Measurements from ENCODE around the gene PRKCQ.

Gene PRKCQ

DNA sequence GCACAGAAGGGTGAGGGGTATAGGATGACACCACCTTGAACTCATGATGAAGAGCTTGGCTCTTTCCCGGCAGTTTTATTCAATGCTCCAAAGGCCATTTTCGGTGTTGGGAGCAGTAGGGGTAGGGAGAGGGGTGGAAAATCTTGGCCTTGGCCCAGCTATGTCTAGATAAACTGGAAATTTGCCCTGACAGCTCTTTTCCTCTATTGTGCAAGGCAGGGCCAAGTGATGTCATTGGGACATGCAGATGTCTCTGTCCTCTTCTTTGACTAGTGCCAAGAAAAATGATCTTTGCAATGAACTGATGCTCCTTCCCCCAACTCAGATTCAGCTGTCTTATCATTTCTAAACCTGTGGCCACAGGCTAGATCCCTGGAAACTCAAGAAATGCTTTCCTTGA is 27.7 kb upstream of the PRKCQ start:
- Histone ChIP-seq H3K4me3 (ENCODE audit: low read length) (no peak overlapping the region), H3K27me3 (ENCODE audit: control insufficient read depth, insufficient read depth, low read length) (peaks cover 23% of the 10 kb centered on the region), H3K36me3 (ENCODE audit: insufficient read depth, low read length) (no peaks in the 10 kb centered on the region), H3K9ac (ENCODE audit: low read depth, low read length) (no peak overlapping the region), H3K4me2 (ENCODE audit: low read length) (no peak overlapping the region), H3K4me1 (ENCODE audit: control insufficient read depth, insufficient read depth, low read length) (no peaks in the 10 kb centered on the region), H3K9me3 (replicated peaks; ENCODE audit: low read length) (no peaks in the 10 kb centered on the region)

DNA sequence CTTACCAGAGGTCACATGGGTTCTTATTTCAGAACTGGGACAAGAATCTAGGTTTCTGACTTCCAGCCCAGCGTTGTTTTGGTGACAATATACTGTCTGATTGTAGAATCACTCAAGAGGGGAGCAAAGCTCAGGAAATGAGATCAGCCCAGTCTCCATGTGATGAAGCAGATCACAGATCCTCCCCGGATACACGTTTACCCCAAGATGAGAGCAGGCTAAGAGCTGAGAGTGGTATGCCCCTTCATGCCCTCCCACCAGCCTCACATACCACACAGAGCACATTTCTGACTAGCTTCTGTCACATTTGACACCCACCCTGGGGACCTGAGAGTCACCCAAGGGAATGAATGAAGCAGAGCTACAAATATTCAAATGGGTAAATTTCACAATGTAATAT is 27.1 kb upstream of the PRKCQ start:
- Histone ChIP-seq H3K4me2 (ENCODE audit: low read length) (no peak overlapping the region), H3K36me3 (ENCODE audit: insufficient read depth, low read length) (no peaks in the 10 kb centered on the region), H3K27me3 (ENCODE audit: control insufficient read depth, insufficient read depth, low read length) (peaks cover 28% of the 10 kb centered on the region), H3K9ac (ENCODE audit: low read depth, low read length) (no peak overlapping the region), H3K9me3 (replicated peaks; ENCODE audit: low read length) (no peaks in the 10 kb centered on the region), H3K4me1 (ENCODE audit: control insufficient read depth, insufficient read depth, low read length) (no peaks in the 10 kb centered on the region), H3K4me3 (ENCODE audit: low read length) (no peak overlapping the region)

DNA sequence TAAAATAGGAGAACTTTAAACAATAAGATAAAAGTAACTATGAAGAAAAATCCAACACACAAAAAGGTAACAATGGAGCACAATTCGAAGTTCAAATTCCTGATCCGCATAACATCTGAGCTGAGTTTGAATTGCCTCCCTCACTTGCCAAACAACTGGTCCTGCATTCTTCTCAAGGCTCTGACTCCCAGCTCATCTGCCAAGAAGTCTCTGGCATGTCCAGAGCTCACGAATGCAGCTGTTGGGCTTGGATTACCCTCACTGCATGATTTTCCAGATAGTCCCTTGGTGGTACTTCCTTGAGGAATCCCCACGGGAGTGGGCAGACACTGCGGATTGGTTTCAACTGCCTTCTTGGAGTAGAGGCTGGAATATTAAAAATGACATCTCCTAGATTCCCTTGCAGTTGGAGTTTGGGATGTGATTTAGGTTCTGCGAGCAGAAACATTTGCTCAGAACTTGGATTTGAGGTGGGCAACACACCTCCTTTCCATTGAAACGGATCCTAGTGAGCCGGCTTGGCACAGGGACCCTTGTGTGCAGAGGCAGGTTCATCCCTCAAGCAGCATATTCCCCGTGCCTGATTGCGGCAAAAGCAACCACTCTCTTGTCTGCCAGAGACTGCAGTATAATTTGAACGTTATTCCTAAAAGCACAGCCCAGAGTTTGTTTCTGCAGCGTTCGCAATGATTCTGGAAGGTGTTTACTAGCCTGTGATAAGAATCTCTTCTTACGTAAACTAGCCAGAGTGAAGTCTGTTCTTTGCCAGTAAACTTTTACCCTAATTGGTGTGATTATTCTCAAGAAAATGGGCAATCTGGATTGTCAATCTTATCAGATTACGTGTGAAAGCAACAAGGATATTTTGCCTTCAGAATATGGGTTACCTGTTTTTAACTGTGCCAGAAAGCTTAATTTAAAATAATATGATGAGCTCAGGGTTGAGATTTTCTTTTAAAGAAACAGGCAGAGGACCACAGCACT is 23.4 kb upstream of the PRKCQ start:
- Histone ChIP-seq H3K36me3 (ENCODE audit: insufficient read depth, low read length) (no peaks in the 10 kb centered on the region), H3K4me3 (ENCODE audit: low read length) (no peak overlapping the region), H3K27me3 (ENCODE audit: control insufficient read depth, insufficient read depth, low read length) (peaks cover 34% of the 10 kb centered on the region), H3K9me3 (replicated peaks; ENCODE audit: low read length) (no peaks in the 10 kb centered on the region), H3K4me2 (ENCODE audit: low read length) (no peak overlapping the region), H3K9ac (ENCODE audit: low read depth, low read length) (no peak overlapping the region), H3K4me1 (ENCODE audit: control insufficient read depth, insufficient read depth, low read length) (no peaks in the 10 kb centered on the region)

DNA sequence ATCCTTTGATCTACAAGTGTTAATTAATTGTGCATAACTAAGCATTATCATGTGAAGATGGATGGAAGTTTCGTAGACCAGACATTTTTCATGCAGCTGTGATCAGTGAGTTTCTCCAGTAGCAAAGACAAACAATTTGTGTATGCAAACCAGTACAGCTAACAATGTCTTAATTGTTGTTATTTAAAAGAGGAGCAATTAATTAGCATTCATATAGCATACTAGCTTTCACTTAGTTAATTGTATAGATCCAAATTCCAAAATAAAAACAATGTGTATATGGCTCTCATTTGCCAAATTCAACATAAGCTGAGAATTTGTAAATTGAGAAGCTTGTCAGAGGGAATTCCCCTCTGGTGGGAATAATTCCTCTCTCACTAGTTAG is 22.6 kb upstream of the PRKCQ start:
- H3K4me3 ChIP-seq (ENCODE audit: low read length): no peak overlapping the region
- H3K4me1 ChIP-seq (ENCODE audit: control insufficient read depth, insufficient read depth, low read length): no peaks in the 10 kb centered on the region
- H3K4me2 ChIP-seq (ENCODE audit: low read length): no peak overlapping the region
- peaks cover 34% of the 10 kb centered on the region for H3K27me3 ChIP-seq (ENCODE audit: control insufficient read depth, insufficient read depth, low read length)
- H3K36me3 ChIP-seq (ENCODE audit: insufficient read depth, low read length): no peaks in the 10 kb centered on the region
- no peaks in the 10 kb centered on the region for H3K9me3 ChIP-seq (replicated peaks; ENCODE audit: low read length)
- no peak overlapping the region for H3K9ac ChIP-seq (ENCODE audit: low read depth, low read length)

DNA sequence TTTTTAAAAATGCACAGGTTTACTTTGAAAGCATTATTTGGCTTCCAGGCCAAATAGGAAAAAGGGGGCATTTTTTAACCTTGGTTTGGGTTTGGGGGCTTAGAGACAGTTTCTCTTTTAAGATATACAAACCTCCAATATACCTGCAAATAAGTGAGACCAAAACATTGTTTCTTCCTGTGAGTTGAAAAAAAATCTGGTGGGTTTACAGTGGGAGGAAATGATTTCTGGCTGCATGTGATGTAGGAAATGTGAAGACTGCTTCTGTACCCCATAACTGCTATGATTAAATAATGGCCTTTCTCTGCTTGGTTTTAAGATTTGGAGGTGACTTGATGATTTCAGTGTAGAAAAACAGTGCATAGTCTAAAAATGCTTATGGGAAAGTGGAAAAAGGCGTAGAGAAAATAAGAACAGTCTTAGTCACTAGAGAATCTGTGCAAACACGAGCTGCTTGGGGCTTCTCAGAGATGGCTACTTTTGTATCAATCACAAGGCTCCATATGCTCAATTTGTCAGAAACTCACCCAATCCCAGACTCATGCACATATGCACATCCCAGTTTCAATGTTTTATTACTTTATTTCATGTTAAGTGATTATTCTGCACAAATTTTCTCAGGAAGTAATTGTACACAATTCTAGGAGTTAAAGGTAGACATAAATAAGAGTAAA is 22.1 kb upstream of the PRKCQ start:
- Histone ChIP-seq H3K4me1 (ENCODE audit: control insufficient read depth, insufficient read depth, low read length) (no peaks in the 10 kb centered on the region), H3K27me3 (ENCODE audit: control insufficient read depth, insufficient read depth, low read length) (peaks cover 34% of the 10 kb centered on the region), H3K4me2 (ENCODE audit: low read length) (no peak overlapping the region), H3K36me3 (ENCODE audit: insufficient read depth, low read length) (no peaks in the 10 kb centered on the region), H3K9ac (ENCODE audit: low read depth, low read length) (no peak overlapping the region), H3K4me3 (ENCODE audit: low read length) (no peak overlapping the region), H3K9me3 (replicated peaks; ENCODE audit: low read length) (no peaks in the 10 kb centered on the region)

DNA sequence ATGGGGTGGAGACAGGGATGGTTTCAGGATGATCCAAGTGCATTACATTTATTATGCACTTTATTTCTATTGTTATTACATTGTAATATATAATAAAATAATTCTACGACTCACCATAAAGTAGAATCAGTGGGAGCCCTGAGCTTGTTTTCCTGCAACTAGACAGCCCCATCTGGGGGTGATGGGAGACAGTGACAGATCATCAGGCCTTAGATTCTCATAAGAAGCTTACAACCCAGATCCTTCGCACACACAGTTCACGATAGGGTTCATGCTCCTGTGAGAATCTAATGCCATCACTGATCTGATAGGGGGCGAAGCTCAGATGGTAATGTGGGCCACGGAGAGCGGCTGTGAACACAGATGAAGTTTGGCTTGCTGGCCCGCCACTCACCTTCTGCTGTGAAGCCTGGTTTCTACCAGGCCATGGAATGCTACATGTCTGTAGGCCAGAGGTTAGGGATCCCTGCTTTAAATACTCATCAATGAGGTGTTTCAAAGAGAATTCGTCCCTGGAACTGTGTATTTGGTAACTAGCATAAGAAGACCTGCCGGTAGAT is 21.2 kb upstream of the PRKCQ start:
- Histone ChIP-seq H3K9ac (ENCODE audit: low read depth, low read length) (no peak overlapping the region), H3K4me3 (ENCODE audit: low read length) (no peak overlapping the region), H3K9me3 (replicated peaks; ENCODE audit: low read length) (no peaks in the 10 kb centered on the region)

DNA sequence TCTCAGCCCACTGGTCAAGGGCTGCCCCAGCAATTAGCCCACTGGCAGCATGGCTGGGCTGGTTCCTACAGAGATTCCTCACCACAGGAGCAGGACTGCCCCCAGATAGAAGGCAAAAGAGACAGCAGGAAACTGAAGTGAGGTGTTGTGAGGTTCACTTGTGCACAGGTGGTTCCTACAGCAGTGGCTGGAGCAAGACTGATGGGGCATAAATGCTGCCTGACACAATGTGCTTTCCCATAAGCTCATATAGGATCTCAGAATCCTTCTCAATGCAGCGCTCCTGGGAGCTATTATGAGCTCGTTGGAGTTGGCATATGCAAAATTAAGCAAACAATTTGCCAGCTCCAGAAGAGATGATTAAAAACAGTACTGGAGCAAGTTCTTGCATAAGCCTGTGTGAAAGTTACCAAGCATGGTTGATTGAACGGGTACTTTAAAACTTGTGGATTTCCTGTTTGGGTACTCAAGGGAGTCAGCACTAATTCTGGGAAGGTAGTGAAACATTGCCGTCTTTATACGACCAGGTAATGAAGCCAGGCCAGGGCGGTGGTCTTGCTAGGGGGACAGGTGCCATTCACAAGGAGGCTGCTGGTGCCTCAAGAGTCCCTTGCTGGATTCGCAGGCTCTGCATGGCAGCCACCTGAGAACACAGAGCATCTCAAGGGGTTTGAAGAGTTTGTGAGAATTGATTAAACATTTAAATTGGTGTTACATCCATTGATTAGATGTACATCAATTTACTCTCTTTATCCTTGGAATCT is 20.3 kb upstream of the PRKCQ start:
- Histone ChIP-seq H3K9ac (ENCODE audit: low read depth, low read length) (no peak overlapping the region), H3K4me1 (ENCODE audit: control insufficient read depth, insufficient read depth, low read length) (no peaks in the 10 kb centered on the region), H3K36me3 (ENCODE audit: insufficient read depth, low read length) (no peaks in the 10 kb centered on the region), H3K4me3 (ENCODE audit: low read length) (no peak overlapping the region), H3K27me3 (ENCODE audit: control insufficient read depth, insufficient read depth, low read length) (peaks cover 35% of the 10 kb centered on the region), H3K4me2 (ENCODE audit: low read length) (no peak overlapping the region), H3K9me3 (replicated peaks; ENCODE audit: low read length) (no peaks in the 10 kb centered on the region)

More for the DNA sequence above, 21.2 kb upstream of the PRKCQ start:
- H3K27me3 ChIP-seq (ENCODE audit: control insufficient read depth, insufficient read depth, low read length): peaks cover 34% of the 10 kb centered on the region
- no peaks in the 10 kb centered on the region for H3K4me1 ChIP-seq (ENCODE audit: control insufficient read depth, insufficient read depth, low read length)
- no peaks in the 10 kb centered on the region for H3K36me3 ChIP-seq (ENCODE audit: insufficient read depth, low read length)
- no peak overlapping the region for H3K4me2 ChIP-seq (ENCODE audit: low read length)

DNA sequence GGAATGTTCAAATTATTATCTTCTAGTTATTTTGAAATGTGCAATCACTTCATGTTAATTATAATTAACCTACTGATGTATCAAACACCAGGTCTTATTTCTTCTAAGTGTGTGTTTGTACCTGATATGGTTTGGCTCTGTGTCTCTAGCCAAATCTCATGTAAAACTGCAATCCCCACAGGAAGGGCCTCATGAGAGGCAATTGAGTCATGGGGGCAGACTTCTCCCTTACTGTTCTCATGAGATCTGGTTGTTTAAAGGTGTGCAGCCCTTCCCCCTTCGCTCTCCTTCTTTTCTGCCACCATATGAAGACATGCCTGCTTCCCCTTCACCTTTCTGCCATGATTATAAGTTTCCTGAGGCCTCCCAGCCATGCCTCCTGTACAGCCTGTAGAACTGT is 18.6 kb upstream of the PRKCQ start:
- no peaks in the 10 kb centered on the region for H3K4me1 ChIP-seq (ENCODE audit: control insufficient read depth, insufficient read depth, low read length)
- no peaks in the 10 kb centered on the region for H3K36me3 ChIP-seq (ENCODE audit: insufficient read depth, low read length)
- H3K27me3 ChIP-seq (ENCODE audit: control insufficient read depth, insufficient read depth, low read length): peaks cover 25% of the 10 kb centered on the region
- no peak overlapping the region for H3K4me3 ChIP-seq (ENCODE audit: low read length)
- no peak overlapping the region for H3K9ac ChIP-seq (ENCODE audit: low read depth, low read length)
- H3K4me2 ChIP-seq (ENCODE audit: low read length): no peak overlapping the region
- H3K9me3 ChIP-seq (replicated peaks; ENCODE audit: low read length): no peaks in the 10 kb centered on the region

DNA sequence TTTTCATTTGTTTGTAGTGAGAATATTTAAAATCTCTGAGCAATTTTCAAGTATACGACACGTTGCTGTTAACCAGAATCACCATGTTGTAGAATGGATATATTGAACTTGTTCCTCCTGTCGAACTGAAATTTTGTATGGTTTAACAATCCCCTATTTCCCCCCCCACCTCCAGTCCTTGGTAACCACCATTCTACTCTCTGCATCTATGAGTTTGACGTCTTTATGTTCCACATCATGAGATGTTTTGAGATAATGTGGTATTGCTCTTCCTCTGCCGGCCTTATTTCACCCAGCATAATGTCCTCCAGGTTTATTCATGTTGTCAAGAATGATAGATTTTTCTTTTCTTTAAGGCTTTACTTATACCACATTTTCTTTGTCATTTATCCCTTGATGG is 17.4 kb upstream of the PRKCQ start:
- H3K9ac ChIP-seq (ENCODE audit: low read depth, low read length): no peak overlapping the region
- no peaks in the 10 kb centered on the region for H3K36me3 ChIP-seq (ENCODE audit: insufficient read depth, low read length)
- no peaks in the 10 kb centered on the region for H3K4me1 ChIP-seq (ENCODE audit: control insufficient read depth, insufficient read depth, low read length)
- H3K9me3 ChIP-seq (replicated peaks; ENCODE audit: low read length): no peaks in the 10 kb centered on the region
- H3K27me3 ChIP-seq (ENCODE audit: control insufficient read depth, insufficient read depth, low read length): peaks cover 16% of the 10 kb centered on the region
- no peak overlapping the region for H3K4me2 ChIP-seq (ENCODE audit: low read length)
- H3K4me3 ChIP-seq (ENCODE audit: low read length): no peak overlapping the region

DNA sequence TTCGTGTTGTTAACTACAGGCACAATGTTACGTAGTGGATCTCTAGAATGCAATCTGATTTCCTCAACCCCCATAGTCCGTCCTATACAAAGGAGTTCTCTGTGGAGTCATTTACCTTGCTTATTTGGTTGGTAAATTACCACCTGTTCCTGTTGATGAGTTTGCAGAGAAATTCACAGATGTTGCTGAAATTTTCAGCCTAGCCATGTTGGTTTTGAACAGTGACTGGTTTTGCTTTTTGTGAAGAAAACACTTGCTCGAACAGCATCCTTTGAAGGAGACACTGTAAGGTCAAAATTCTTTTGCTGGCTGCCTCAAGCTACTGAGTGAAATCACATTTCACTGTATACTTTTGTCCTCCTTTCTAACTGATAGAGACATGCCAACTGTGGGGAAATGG is 15.4 kb upstream of the PRKCQ start:
- Histone ChIP-seq H3K4me1 (ENCODE audit: control insufficient read depth, insufficient read depth, low read length) (no peaks in the 10 kb centered on the region), H3K27me3 (ENCODE audit: control insufficient read depth, insufficient read depth, low read length) (peaks cover 10% of the 10 kb centered on the region), H3K9ac (ENCODE audit: low read depth, low read length) (no peak overlapping the region), H3K4me2 (ENCODE audit: low read length) (no peak overlapping the region), H3K4me3 (ENCODE audit: low read length) (no peak overlapping the region), H3K36me3 (ENCODE audit: insufficient read depth, low read length) (no peaks in the 10 kb centered on the region), H3K9me3 (replicated peaks; ENCODE audit: low read length) (no peaks in the 10 kb centered on the region)

DNA sequence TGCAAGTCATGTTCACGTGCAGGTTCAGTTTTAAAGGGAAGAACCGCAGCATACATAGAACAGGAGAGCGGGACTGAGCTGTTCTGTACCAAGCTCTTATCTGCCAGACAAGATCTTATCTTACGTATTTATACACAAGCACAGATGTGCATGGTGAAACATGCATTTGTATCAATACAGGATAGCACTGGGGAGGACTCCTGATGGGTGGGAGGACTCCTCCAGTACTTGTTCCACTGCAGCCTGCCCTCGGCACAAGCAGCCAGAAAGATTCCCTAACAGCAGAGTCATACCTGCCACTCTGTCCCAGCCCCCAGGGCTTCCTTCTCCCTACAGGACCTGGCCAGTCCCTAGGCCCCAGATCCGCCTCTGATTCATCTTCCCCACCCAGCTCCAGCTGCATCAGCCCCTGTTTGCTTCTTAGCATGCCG is 13.2 kb upstream of the PRKCQ start:
- H3K4me2 ChIP-seq (ENCODE audit: low read length): no peak overlapping the region
- no peaks in the 10 kb centered on the region for H3K4me1 ChIP-seq (ENCODE audit: control insufficient read depth, insufficient read depth, low read length)
- H3K4me3 ChIP-seq (ENCODE audit: low read length): no peak overlapping the region

More for the DNA sequence above, 13.2 kb upstream of the PRKCQ start:
- no peaks in the 10 kb centered on the region for H3K9me3 ChIP-seq (replicated peaks; ENCODE audit: low read length)
- no peak overlapping the region for H3K9ac ChIP-seq (ENCODE audit: low read depth, low read length)
- H3K27me3 ChIP-seq (ENCODE audit: control insufficient read depth, insufficient read depth, low read length): peaks cover 6% of the 10 kb centered on the region
- no peaks in the 10 kb centered on the region for H3K36me3 ChIP-seq (ENCODE audit: insufficient read depth, low read length)
